NCI-H187 (cell line): ENCODE data around the gene EEF2KMT.
A peak's percentile ranks its signal among the peaks of the same experiment; 100 is the strongest.
"Not testable (repeated sequence)": the region's sequence is repeated elsewhere in the genome, so short reads cannot be mapped to it uniquely, and the experiment has no call there.

ENCODE experiments used
- DNase-seq, 2 experiments: peaks; one replicate each; lab custom pipeline; 2025; lab: John Stamatoyannopoulos, UW

Gene EEF2KMT

GRCh38 chr16:5097470-5098220, at the start of gene EEF2KMT:
EEF2KMT (minus strand) TSS chr16:5097795; CDS start chr16:5097739, 56 bp downstream.
- DNase-seq = peak; percentile 89 to 90

- not testable (repeated sequence) for DNase-seq
Measured at GRCh38 chr16:5144621-5144956, 47.0 kb upstream of the EEF2KMT start.

- DNase-seq = no peak
Measured at GRCh38 chr16:5143761-5144620, 46.4 kb upstream of the EEF2KMT start.

- DNase-seq = not testable (repeated sequence)
Measured at GRCh38 chr16:5140151-5140550, 42.6 kb upstream of the EEF2KMT start.

GRCh38 chr16:5134739-5135452, 37.3 kb upstream of the EEF2KMT start:
- not testable (repeated sequence) for DNase-seq

GRCh38 chr16:5132915-5133600, 35.5 kb upstream of the EEF2KMT start:
- DNase-seq = not testable (repeated sequence)

GRCh38 chr16:5131467-5132004, 33.9 kb upstream of the EEF2KMT start:
- not testable (repeated sequence) for DNase-seq

GRCh38 chr16:5117300-5118087, 19.9 kb upstream of the EEF2KMT start:
- DNase-seq = peak; percentile 73 to 81

- not testable (repeated sequence) for DNase-seq
Measured at GRCh38 chr16:5116780-5117295, 19.2 kb upstream of the EEF2KMT start.

- DNase-seq = not testable (repeated sequence)
Measured at GRCh38 chr16:5110933-5111332, 13.3 kb upstream of the EEF2KMT start.

GRCh38 chr16:5108505-5109158, 11.0 kb upstream of the EEF2KMT start:
- no peak for DNase-seq

GRCh38 chr16:5105039-5105438, 7.4 kb upstream of the EEF2KMT start:
- DNase-seq = not testable (repeated sequence)

- DNase-seq = not testable (repeated sequence)
Measured at GRCh38 chr16:5103296-5104032, 5.9 kb upstream of the EEF2KMT start.

- DNase-seq = not testable (repeated sequence)
Measured at GRCh38 chr16:5099174-5099573, 1.6 kb upstream of the EEF2KMT start.

GRCh38 chr16:5098221-5099159, 895 bp upstream of the EEF2KMT start:
- DNase-seq = not testable (repeated sequence)

GRCh38 chr16:5097061-5097469, 530 bp downstream of the EEF2KMT start:
- DNase-seq = not testable (repeated sequence)

GRCh38 chr16:5096437-5097060, 1.0 kb downstream of the EEF2KMT start:
- DNase-seq = not testable (repeated sequence)
